ENCODE results near the gene AKT2. TPM values are rescaled to one million over a fixed set of nuclear protein-coding genes. Genes with fewer than 3 reads are reported as not detected.

Gene AKT2
- polyA plus RNA-seq, 1 donor (not counting 4 experiments of a cell fraction or from before 2014, with no cell fraction given), result 108 TPM

DNA sequence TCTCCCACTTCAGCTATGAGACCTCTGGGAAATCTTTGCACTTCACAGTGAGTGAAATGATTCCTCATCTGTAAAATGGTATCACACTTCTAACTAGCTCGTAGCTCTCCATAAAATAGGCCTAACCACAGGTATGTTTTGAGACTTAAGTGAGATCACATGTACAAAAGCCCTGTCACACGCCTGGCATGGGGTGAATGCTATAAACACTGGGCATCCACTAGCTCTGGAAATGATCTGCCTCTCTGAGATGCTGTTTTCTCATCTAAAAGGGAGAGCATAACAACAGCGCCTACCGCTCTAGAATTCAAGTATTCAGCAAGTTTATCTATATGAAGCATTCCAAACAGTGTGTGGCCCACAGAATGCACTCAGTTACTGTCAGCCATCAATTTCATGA lies 2.2 kb downstream of the AKT2 start:
- no peak overlapping the region for H2AFZ ChIP-seq (ENCODE audit: control insufficient read depth, low read length)
- peaks cover 3% of the 10 kb centered on the region for H4K20me1 ChIP-seq (ENCODE audit: control insufficient read depth, extremely low read depth, insufficient read depth, low read length)
- H3K27ac ChIP-seq (ENCODE audit: control insufficient read depth, insufficient read depth, low read length), result peak overlapping the region; percentile 9
- dilution Hi-C loops (cut with MboI; ENCODE audit: extremely low pct_ligation_motif_present, low sequenced_read_pairs), result no loop called here
- H3K4me1 ChIP-seq (ENCODE audit: control insufficient read depth, extremely low read depth, insufficient read depth, low read length), result peaks cover 29% of the 10 kb centered on the region
- H3K27me3 ChIP-seq (ENCODE audit: control insufficient read depth, extremely low read depth, insufficient read depth, low read length), result no peaks in the 10 kb centered on the region
- peaks cover 3 to 9% of the 10 kb centered on the region in 2 experiments for H3K36me3 ChIP-seq (ENCODE audit: control insufficient read depth in 2 of 2, extremely low read depth in 1 of 2, insufficient read depth in 2 of 2, low read length in 2 of 2)
- H3K4me2 ChIP-seq (ENCODE audit: control insufficient read depth, extremely low read depth, insufficient read depth, low read depth, low read length), result peak overlapping the region; percentile 74
- DNase-seq (ENCODE audit: low read depth, low spot score) (no peak), FAIRE-seq (no peak)
- peaks cover 71% of the 10 kb centered on the region for H3K79me2 ChIP-seq (ENCODE audit: control insufficient read depth, insufficient read depth, low read length)
- H3K9ac ChIP-seq (ENCODE audit: control insufficient read depth, extremely low read depth, insufficient read depth, low read length), result no peak overlapping the region
- H3K9me3 ChIP-seq (ENCODE audit: control insufficient read depth, low read depth, low read length), result no peaks in the 10 kb centered on the region
- H3K4me3 ChIP-seq (ENCODE audit: control insufficient read depth in 2 of 3, extremely low read depth in 1 of 3, insufficient read depth in 2 of 3, low read depth in 1 of 3, low read length in 3 of 3), result no peak overlapping the region
- no peak for TF ChIP-seq EZH2 (IDR thresholded peaks at IDR 0.05; ENCODE audit: low read length)
- TF ChIP-seq CTCF (optimal IDR thresholded peaks at IDR 0.05 in 1 of 3, IDR thresholded peaks at IDR 0.05 in 1 of 3, conservative IDR thresholded peaks at IDR 0.05 in 1 of 3; ENCODE audit: extremely low read depth in 1 of 3, insufficient read depth in 2 of 3, low read length in 3 of 3), result no peak
- H3K9me1 ChIP-seq (ENCODE audit: control insufficient read depth, extremely low read depth, insufficient read depth, low read length), result no peaks in the 10 kb centered on the region

GRCh38 chr19:40282209-40282580 lies 3.0 kb downstream of the AKT2 start:
- H3K27ac ChIP-seq (ENCODE audit: control insufficient read depth, insufficient read depth, low read length), result no peak overlapping the region
- H3K4me3 ChIP-seq (ENCODE audit: control insufficient read depth in 2 of 3, extremely low read depth in 1 of 3, insufficient read depth in 2 of 3, low read depth in 1 of 3, low read length in 3 of 3), result no peak overlapping the region
- H3K9ac ChIP-seq (ENCODE audit: control insufficient read depth, extremely low read depth, insufficient read depth, low read length), result no peak overlapping the region
- no peaks in the 10 kb centered on the region for H3K27me3 ChIP-seq (ENCODE audit: control insufficient read depth, extremely low read depth, insufficient read depth, low read length)
- peaks cover 29% of the 10 kb centered on the region for H3K4me1 ChIP-seq (ENCODE audit: control insufficient read depth, extremely low read depth, insufficient read depth, low read length)
- FAIRE-seq, result no peak
- H2AFZ ChIP-seq (ENCODE audit: control insufficient read depth, low read length), result no peak overlapping the region
- no peaks in the 10 kb centered on the region for H3K9me1 ChIP-seq (ENCODE audit: control insufficient read depth, extremely low read depth, insufficient read depth, low read length)
- no peak overlapping the region for H3K4me2 ChIP-seq (ENCODE audit: control insufficient read depth, extremely low read depth, insufficient read depth, low read depth, low read length)
- H4K20me1 ChIP-seq (ENCODE audit: control insufficient read depth, extremely low read depth, insufficient read depth, low read length), result peaks cover 7% of the 10 kb centered on the region
- dilution Hi-C loops (cut with MboI; ENCODE audit: extremely low pct_ligation_motif_present, low sequenced_read_pairs), result no loop called here
- H3K79me2 ChIP-seq (ENCODE audit: control insufficient read depth, insufficient read depth, low read length), result peaks cover 78% of the 10 kb centered on the region
- H3K9me3 ChIP-seq (ENCODE audit: control insufficient read depth, low read depth, low read length), result no peaks in the 10 kb centered on the region
- no peak for DNase-seq (ENCODE audit: low read depth, low spot score)
- H3K36me3 ChIP-seq (ENCODE audit: control insufficient read depth in 2 of 2, extremely low read depth in 1 of 2, insufficient read depth in 2 of 2, low read length in 2 of 2), result peaks cover 3 to 9% of the 10 kb centered on the region in 2 experiments
- no peak for TF ChIP-seq CTCF (optimal IDR thresholded peaks at IDR 0.05 in 1 of 3, IDR thresholded peaks at IDR 0.05 in 1 of 3, conservative IDR thresholded peaks at IDR 0.05 in 1 of 3; ENCODE audit: extremely low read depth in 1 of 3, insufficient read depth in 2 of 3, low read length in 3 of 3)
- no peak for TF ChIP-seq EZH2 (IDR thresholded peaks at IDR 0.05; ENCODE audit: low read length)

Measured in keratinocyte (primary cell).